ENCODE results near the gene SRP54. TPM values are rescaled to one million over a fixed set of nuclear protein-coding genes. Genes with fewer than 3 reads are reported as not detected.
"Not testable (repeated sequence)": the region's sequence is repeated elsewhere in the genome, so short reads cannot be mapped to it uniquely, and the experiment has no call there.

The SRP54 gene
- total RNA-seq, 1 donor from 2014 or later: 43.5 TPM

DNA sequence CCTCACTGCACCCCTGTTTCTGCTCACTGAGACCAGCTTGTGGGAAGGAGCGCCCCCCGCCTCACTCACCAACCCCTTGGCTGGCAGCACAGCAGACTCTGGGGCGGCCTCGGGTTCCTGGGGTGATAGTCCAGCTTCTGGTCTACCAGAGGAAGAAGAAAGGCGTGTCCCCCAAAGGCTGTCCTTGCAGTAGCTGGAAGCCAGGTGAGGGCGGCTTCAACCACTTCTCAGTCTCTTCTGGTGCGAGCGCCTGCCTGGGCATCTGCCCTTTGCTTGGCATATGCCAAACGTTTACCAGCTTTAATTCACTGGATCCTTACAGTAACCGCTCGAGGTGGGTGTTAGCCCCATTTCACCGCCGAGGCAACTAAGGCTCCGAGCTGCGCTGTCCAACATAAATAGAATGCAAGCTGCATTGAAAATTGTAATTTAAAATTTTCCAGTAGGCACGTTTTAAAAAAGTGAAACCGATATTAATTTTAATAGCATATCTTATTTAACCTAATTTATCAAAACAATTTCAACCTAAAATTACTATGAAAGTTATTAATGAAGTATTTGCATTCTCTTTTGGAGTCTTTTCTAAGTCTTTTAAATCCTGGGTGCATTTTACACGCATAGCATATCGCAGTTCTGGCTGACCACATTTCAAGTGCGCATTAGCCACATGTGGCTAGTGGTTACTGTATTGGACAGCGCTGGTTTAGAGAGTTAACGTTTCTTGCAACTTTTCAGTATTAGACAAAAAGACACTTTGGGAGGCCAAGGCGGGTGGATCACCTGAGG, 64.2 kb downstream of the SRP54 start:
- Mint-ChIP-seq H3K4me1 (ENCODE audit: low read depth, unreplicated experiment) (peaks cover 6% of the 10 kb centered on the region), H3K27ac (ENCODE audit: unreplicated experiment) (peak overlapping the region; percentile 85), H3K9me3 (ENCODE audit: unreplicated experiment) (peaks cover 2% of the 10 kb centered on the region), H3K27me3 (ENCODE audit: unreplicated experiment) (no peaks in the 10 kb centered on the region), H3K4me3 (ENCODE audit: unreplicated experiment) (peak overlapping the region; percentile 87), H3K36me3 (ENCODE audit: unreplicated experiment) (no peaks in the 10 kb centered on the region)
- TF ChIP-seq, protein P1, sequence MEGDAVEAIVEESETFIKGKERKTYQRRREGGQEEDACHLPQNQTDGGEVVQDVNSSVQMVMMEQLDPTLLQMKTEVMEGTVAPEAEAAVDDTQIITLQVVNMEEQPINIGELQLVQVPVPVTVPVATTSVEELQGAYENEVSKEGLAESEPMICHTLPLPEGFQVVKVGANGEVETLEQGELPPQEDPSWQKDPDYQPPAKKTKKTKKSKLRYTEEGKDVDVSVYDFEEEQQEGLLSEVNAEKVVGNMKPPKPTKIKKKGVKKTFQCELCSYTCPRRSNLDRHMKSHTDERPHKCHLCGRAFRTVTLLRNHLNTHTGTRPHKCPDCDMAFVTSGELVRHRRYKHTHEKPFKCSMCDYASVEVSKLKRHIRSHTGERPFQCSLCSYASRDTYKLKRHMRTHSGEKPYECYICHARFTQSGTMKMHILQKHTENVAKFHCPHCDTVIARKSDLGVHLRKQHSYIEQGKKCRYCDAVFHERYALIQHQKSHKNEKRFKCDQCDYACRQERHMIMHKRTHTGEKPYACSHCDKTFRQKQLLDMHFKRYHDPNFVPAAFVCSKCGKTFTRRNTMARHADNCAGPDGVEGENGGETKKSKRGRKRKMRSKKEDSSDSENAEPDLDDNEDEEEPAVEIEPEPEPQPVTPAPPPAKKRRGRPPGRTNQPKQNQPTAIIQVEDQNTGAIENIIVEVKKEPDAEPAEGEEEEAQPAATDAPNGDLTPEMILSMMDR (IDR thresholded peaks at IDR 0.05; ENCODE audit: partially characterized antibody, unreplicated experiment): no peak
- no peak for DNase-seq

GRCh38 chr14:35047976-35048513, 65.3 kb downstream of the SRP54 start:
- TF ChIP-seq, protein P1 (IDR thresholded peaks at IDR 0.05; ENCODE audit: partially characterized antibody, unreplicated experiment): no peak
- no peaks in the 10 kb centered on the region for H3K27me3 Mint-ChIP-seq (ENCODE audit: unreplicated experiment)
- no peaks in the 10 kb centered on the region for H3K36me3 Mint-ChIP-seq (ENCODE audit: unreplicated experiment)
- peak overlapping the region; percentile 87 for H3K4me3 Mint-ChIP-seq (ENCODE audit: unreplicated experiment)
- H3K9me3 Mint-ChIP-seq (ENCODE audit: unreplicated experiment): peaks cover 2% of the 10 kb centered on the region
- H3K4me1 Mint-ChIP-seq (ENCODE audit: low read depth, unreplicated experiment): peaks cover 6% of the 10 kb centered on the region
- DNase-seq: no peak
- H3K27ac Mint-ChIP-seq (ENCODE audit: unreplicated experiment): no peak overlapping the region

DNA sequence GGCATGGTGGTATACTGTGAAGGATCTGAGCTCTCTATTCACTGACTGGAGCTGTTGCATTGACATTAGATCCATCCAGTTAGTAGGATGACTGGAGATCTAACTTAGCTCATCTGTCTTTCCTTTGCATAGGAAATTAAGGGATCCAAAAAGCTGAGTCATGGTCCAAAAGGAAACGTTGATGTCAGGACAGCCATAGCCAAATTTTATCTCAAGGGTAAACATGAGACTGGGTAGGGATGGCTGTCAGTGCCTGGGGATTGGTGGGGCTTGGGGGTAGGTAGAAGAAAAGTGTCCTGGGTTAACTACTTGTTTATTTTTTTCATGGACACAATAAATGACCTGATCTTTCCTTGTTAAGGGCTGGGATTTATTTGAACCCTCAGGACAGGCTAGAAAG, 67.9 kb downstream of the SRP54 start:
- no peaks in the 10 kb centered on the region for H3K27me3 Mint-ChIP-seq (ENCODE audit: unreplicated experiment)
- no peak for DNase-seq
- peaks cover 2% of the 10 kb centered on the region for H3K9me3 Mint-ChIP-seq (ENCODE audit: unreplicated experiment)
- peaks cover 6% of the 10 kb centered on the region for H3K4me1 Mint-ChIP-seq (ENCODE audit: low read depth, unreplicated experiment)
- no peak overlapping the region for H3K4me3 Mint-ChIP-seq (ENCODE audit: unreplicated experiment)
- H3K27ac Mint-ChIP-seq (ENCODE audit: unreplicated experiment): no peak overlapping the region
- TF ChIP-seq, protein P1 (IDR thresholded peaks at IDR 0.05; ENCODE audit: partially characterized antibody, unreplicated experiment): no peak
- H3K36me3 Mint-ChIP-seq (ENCODE audit: unreplicated experiment): no peaks in the 10 kb centered on the region

DNA sequence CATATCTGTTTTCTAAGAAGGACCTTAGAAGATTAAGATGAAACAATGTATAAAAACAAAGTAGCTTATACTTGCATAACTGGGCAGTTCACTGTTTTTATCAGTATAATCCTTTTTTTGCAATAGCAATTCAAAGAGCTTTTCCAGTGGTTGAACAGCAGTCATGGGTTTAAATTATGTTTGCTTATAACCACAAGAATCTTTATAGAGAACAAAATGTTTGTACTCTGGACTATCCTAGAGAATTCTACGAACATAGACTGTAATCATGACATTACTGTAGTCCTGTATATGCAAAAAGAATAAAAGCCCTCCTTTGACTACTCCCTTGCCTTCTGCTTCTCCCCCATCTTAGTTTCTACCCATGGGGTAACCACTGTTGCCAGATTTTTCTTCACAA, 69.0 kb downstream of the SRP54 start:
- DNase-seq: no peak
- TF ChIP-seq, protein P1 (IDR thresholded peaks at IDR 0.05; ENCODE audit: partially characterized antibody, unreplicated experiment): no peak
- Mint-ChIP-seq H3K27me3 (ENCODE audit: unreplicated experiment) (no peaks in the 10 kb centered on the region), H3K36me3 (ENCODE audit: unreplicated experiment) (no peaks in the 10 kb centered on the region), H3K9me3 (ENCODE audit: unreplicated experiment) (no peaks in the 10 kb centered on the region), H3K4me3 (ENCODE audit: unreplicated experiment) (no peak overlapping the region), H3K4me1 (ENCODE audit: low read depth, unreplicated experiment) (peaks cover 6% of the 10 kb centered on the region), H3K27ac (ENCODE audit: unreplicated experiment) (no peak overlapping the region)

DNA sequence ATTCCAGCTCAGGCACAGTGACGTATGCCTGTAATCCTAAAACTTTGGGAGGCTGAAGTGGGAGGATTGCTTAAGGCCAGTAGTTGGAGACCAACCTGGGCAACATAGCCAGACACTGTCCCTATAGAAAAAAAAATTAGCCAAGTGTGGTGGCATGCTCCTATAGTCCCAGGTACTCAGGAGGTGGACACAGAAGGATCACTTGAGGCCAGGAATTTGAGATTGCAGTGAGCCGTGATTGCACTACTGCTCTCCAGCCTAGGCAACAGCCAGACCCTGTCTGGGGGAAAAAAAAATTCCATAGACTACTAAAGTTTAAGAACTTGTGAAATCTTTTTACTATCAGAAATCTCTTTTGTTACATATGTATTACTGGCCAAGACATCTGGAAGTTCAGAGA, 69.8 kb downstream of the SRP54 start:
- Mint-ChIP-seq H3K27me3 (ENCODE audit: unreplicated experiment) (no peaks in the 10 kb centered on the region), H3K9me3 (ENCODE audit: unreplicated experiment) (no peaks in the 10 kb centered on the region), H3K36me3 (ENCODE audit: unreplicated experiment) (no peaks in the 10 kb centered on the region)

DNA sequence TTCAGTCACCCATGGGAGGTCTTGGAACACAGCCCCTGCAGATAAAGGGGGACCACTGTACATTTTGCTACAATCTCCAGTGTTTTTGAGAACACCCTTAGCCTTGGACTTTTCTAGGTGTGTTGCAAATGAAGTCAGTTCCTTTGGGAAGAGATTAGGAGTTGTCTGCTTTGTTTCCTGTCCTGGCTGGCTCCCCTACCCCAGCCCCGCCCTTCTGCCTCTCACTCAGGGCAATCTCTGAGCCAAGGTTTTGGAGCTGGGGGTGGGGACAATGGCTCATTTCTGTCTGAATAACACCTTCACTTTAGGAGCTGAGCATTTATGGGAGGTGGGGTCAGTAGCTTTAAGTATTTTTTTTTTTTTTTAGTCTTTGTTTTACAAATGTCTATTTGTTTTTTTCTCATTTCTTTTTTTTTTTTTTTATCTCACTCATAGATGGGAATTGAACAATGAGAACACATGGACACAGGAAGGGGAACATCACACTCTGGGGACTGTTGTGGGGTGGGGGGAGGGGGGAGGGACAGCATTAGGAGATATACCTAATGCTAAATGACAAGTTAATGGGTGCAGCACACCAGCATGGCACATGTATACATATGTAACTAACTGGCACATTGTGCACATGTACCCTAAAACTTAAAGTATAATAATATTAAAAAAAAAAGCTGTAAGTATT, 78.5 kb downstream of the SRP54 start:
- H3K4me1 Mint-ChIP-seq (ENCODE audit: low read depth, unreplicated experiment); H3K4me3 Mint-ChIP-seq (ENCODE audit: unreplicated experiment); H3K36me3 Mint-ChIP-seq (ENCODE audit: unreplicated experiment); H3K9me3 Mint-ChIP-seq (ENCODE audit: unreplicated experiment); H3K27me3 Mint-ChIP-seq (ENCODE audit: unreplicated experiment): not testable (repeated sequence)
- DNase-seq: peak; percentile 22
- H3K27ac Mint-ChIP-seq (ENCODE audit: unreplicated experiment): peak overlapping the region; percentile 79

More for the DNA sequence above, 69.8 kb downstream of the SRP54 start:
- Mint-ChIP-seq H3K27ac (ENCODE audit: unreplicated experiment) (no peak overlapping the region), H3K4me1 (ENCODE audit: low read depth, unreplicated experiment) (peaks cover 6% of the 10 kb centered on the region), H3K4me3 (ENCODE audit: unreplicated experiment) (no peak overlapping the region)
- no peak for DNase-seq
- TF ChIP-seq, protein P1 (IDR thresholded peaks at IDR 0.05; ENCODE audit: partially characterized antibody, unreplicated experiment): no peak

GRCh38 chr14:35065731-35066130, 82.9 kb downstream of the SRP54 start:
- not testable (repeated sequence) for H3K4me3 Mint-ChIP-seq (ENCODE audit: unreplicated experiment); H3K27me3 Mint-ChIP-seq (ENCODE audit: unreplicated experiment); DNase-seq; H3K27ac Mint-ChIP-seq (ENCODE audit: unreplicated experiment); H3K9me3 Mint-ChIP-seq (ENCODE audit: unreplicated experiment); H3K4me1 Mint-ChIP-seq (ENCODE audit: low read depth, unreplicated experiment); H3K36me3 Mint-ChIP-seq (ENCODE audit: unreplicated experiment)
